Neural cell (in vitro differentiated cells): ENCODE data around the gene MMP24OS. TPM values are rescaled to one million over a fixed set of nuclear protein-coding genes. Genes with fewer than 3 reads are reported as not detected.

Experiments
- H2AFZ ChIP-seq: fragments of 200-600, 300-800 bp; sonication (generic), shearing (Covaris generic); 2 replicates; pipeline ENCODE4 v1.6.0; 2014; ENCODE audit warnings: low read depth, mild to moderate bottlenecking, antibody characterized with exemption, low read length, moderate library complexity
- H3F3A ChIP-seq: fragments of 200-600 bp; shearing (Covaris generic); 2 replicates; pipeline ENCODE4 v1.6.1; 2016; ENCODE audit warnings: mild to moderate bottlenecking, moderate library complexity, mixed read lengths, antibody characterized with exemption, low read length; ENCODE audit not compliant: insufficient read depth, poor library complexity, severe bottlenecking
- H3K27ac ChIP-seq: fragments of 200-600, 300-800 bp; sonication (generic), shearing (Covaris generic); 2 replicates; pipeline ENCODE4 v1.5.1; 2014; ENCODE audit warnings: mild to moderate bottlenecking, low read length, moderate library complexity
- H3K27me3 ChIP-seq: fragments of 300-800, 200-600 bp; sonication (generic), shearing (Covaris generic); 2 replicates; pipeline ENCODE4 v1.6.0; 2014; ENCODE audit warnings: mild to moderate bottlenecking, low read depth, low read length, moderate library complexity; ENCODE audit not compliant: insufficient read depth
- H3K36me3 ChIP-seq: fragments of 300-800, 200-600 bp; sonication (generic), shearing (Covaris generic); 2 replicates; pipeline ENCODE4 v1.5.1; 2014; ENCODE audit warnings: mild to moderate bottlenecking, antibody characterized with exemption, low read length, moderate library complexity; ENCODE audit not compliant: insufficient read depth
- H3K4me2 ChIP-seq: fragments of 300-800, 200-600 bp; sonication (generic), shearing (Covaris generic); 2 replicates; pipeline ENCODE4 v1.6.0; 2014; ENCODE audit warnings: mild to moderate bottlenecking, low read length
- H3K4me3 ChIP-seq: fragments of 300-800, 200-600 bp; sonication (generic), shearing (Covaris generic); 2 replicates; pipeline ENCODE4 v1.5.1; 2014; ENCODE audit warnings: mild to moderate bottlenecking, low read length, moderate library complexity
- H3K79me2 ChIP-seq: fragments of 200-600 bp; shearing (Covaris generic); replicated peaks from 2 replicates; pipeline ENCODE4 v1.6.0; 2014; ENCODE audit warnings: mild to moderate bottlenecking, low read length, moderate library complexity; ENCODE audit not compliant: insufficient read depth
- H3K9ac ChIP-seq: fragments of 300-800, 200-600 bp; sonication (generic), shearing (Covaris generic); 2 replicates; pipeline ENCODE4 v1.6.1; 2016; ENCODE audit warnings: mild to moderate bottlenecking, low read length, mixed read lengths
- H3K9me2 ChIP-seq: fragments of 200-600 bp; shearing (Covaris generic); 2 replicates; pipeline ENCODE4 v1.6.1; 2016; ENCODE audit warnings: mild to moderate bottlenecking, low read length, mixed read lengths; ENCODE audit not compliant: insufficient read depth
- H3K9me3 ChIP-seq: fragments of 200-600, 300-800 bp; sonication (generic), shearing (Covaris generic); 2 replicates; pipeline ENCODE4 v1.6.1; 2016; ENCODE audit warnings: mild to moderate bottlenecking, mixed run types, low read length, moderate library complexity, mixed read lengths
- H4K20me1 ChIP-seq: fragments of 200-600 bp; shearing (Covaris generic); 2 replicates; pipeline ENCODE4 v1.6.1; 2016; ENCODE audit warnings: mild to moderate bottlenecking, mixed run types; ENCODE audit not compliant: insufficient read depth
- CTCF ChIP-seq: fragments of 450-650 bp; IDR thresholded peaks from 2 replicates; pipeline ENCODE4 v1.5.1; 2014; ENCODE audit warnings: antibody characterized with exemption, mild to moderate bottlenecking, moderate library complexity; ENCODE audit not compliant: poor library complexity, severe bottlenecking
- EP300 ChIP-seq: fragments of 450-650 bp; conservative IDR thresholded peaks from 2 replicates; pipeline ENCODE4 v1.6.1; 2014; ENCODE audit warnings: antibody characterized with exemption, mild to moderate bottlenecking, moderate library complexity; ENCODE audit not compliant: poor library complexity, severe bottlenecking
- EZH2 ChIP-seq: fragments of 200-600, 300-800 bp; shearing (Covaris generic), sonication (generic); IDR thresholded peaks from 2 replicates; pipeline ENCODE4 v1.6.1; 2014; ENCODE audit warnings: antibody characterized with exemption, low read length, borderline replicate concordance, mild to moderate bottlenecking; ENCODE audit not compliant: insufficient read depth, poor library complexity, severe bottlenecking
- MXI1 ChIP-seq: fragments of 450-650 bp; conservative IDR thresholded peaks from 2 replicates; pipeline ENCODE4 v1.6.1; 2014; ENCODE audit warnings: antibody characterized with exemption, mild to moderate bottlenecking; ENCODE audit not compliant: poor library complexity, severe bottlenecking
- POLR2AphosphoS5 ChIP-seq: IDR thresholded peaks from 2 replicates; pipeline ENCODE4 v1.6.1; 2012
- RAD21 ChIP-seq: fragments of 450-650 bp; conservative IDR thresholded peaks from 2 replicates; pipeline ENCODE4 v1.6.1; 2014; ENCODE audit warnings: antibody characterized with exemption, mild to moderate bottlenecking, moderate library complexity
- SMC3 ChIP-seq: fragments of 450-650 bp; conservative IDR thresholded peaks from 2 replicates; pipeline ENCODE4 v1.6.1; 2014; ENCODE audit warnings: antibody characterized with exemption, mild to moderate bottlenecking, moderate library complexity; ENCODE audit not compliant: poor library complexity
- TAF1 ChIP-seq: IDR thresholded peaks from 2 replicates; pipeline ENCODE4 v1.6.1; 2012; ENCODE audit warnings: low read depth
- polyA plus RNA-seq: library from polyadenylated mRNA; depleted of rRNA; stranded (reverse); fragments of >200 nt; gene quantifications from 2 replicates; pipeline ENCODE4 v1.2.3, GENCODE V29; 2014
- TF ChIP-seq, protein P1 (sequence below): IDR thresholded peaks from 2 replicates; pipeline ENCODE4 v1.6.1; 2012; ENCODE audit warnings: borderline replicate concordance

MMP24OS gene
- polyA plus RNA-seq, 1 donor from 2014 or later = 7.7 TPM

DNA sequence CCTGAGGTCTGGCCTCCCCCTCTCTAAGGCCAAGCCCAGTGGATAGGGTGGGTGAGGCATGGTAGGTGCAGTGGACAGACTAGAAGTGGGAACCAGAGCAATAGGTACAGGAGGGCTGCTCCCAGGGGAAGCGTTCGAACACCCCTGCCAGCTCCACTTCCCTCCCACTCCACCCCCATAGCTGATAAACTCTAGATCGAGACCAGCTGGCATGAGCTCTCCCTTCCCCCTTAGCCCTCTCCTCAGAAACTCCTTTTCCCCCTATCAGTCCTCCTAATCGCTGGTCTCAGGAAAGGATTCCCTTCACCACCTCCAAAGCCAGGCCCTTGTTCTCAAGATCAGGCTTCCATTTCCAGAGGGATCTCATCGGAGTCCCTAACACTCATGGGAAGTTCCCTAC lies 20.3 kb upstream of the MMP24OS start:
- Histone ChIP-seq H3F3A (no peaks in the 10 kb centered on the region), H2AFZ (no peak overlapping the region), H3K9me2 (no peaks in the 10 kb centered on the region), H3K9me3 (no peaks in the 10 kb centered on the region), H3K4me2 (no peak overlapping the region), H3K9ac (no peak overlapping the region), H4K20me1 (no peaks in the 10 kb centered on the region), H3K27ac (no peak overlapping the region), H3K79me2 (no peaks in the 10 kb centered on the region), H3K36me3 (no peaks in the 10 kb centered on the region), H3K4me3 (no peak overlapping the region), H3K27me3 (no peaks in the 10 kb centered on the region)
- TF ChIP-seq POLR2AphosphoS5 = no peak
- no peak for TF ChIP-seq EP300
- TF ChIP-seq RAD21 = no peak
- no peak for TF ChIP-seq EZH2
- no peak for TF ChIP-seq CTCF

- H3K4me3 ChIP-seq = no peak overlapping the region
- H3K27me3 ChIP-seq = no peaks in the 10 kb centered on the region
- no peaks in the 10 kb centered on the region for H3K79me2 ChIP-seq
- H4K20me1 ChIP-seq = no peaks in the 10 kb centered on the region
- TF ChIP-seq, protein P1, sequence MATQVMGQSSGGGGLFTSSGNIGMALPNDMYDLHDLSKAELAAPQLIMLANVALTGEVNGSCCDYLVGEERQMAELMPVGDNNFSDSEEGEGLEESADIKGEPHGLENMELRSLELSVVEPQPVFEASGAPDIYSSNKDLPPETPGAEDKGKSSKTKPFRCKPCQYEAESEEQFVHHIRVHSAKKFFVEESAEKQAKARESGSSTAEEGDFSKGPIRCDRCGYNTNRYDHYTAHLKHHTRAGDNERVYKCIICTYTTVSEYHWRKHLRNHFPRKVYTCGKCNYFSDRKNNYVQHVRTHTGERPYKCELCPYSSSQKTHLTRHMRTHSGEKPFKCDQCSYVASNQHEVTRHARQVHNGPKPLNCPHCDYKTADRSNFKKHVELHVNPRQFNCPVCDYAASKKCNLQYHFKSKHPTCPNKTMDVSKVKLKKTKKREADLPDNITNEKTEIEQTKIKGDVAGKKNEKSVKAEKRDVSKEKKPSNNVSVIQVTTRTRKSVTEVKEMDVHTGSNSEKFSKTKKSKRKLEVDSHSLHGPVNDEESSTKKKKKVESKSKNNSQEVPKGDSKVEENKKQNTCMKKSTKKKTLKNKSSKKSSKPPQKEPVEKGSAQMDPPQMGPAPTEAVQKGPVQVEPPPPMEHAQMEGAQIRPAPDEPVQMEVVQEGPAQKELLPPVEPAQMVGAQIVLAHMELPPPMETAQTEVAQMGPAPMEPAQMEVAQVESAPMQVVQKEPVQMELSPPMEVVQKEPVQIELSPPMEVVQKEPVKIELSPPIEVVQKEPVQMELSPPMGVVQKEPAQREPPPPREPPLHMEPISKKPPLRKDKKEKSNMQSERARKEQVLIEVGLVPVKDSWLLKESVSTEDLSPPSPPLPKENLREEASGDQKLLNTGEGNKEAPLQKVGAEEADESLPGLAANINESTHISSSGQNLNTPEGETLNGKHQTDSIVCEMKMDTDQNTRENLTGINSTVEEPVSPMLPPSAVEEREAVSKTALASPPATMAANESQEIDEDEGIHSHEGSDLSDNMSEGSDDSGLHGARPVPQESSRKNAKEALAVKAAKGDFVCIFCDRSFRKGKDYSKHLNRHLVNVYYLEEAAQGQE = no peak
- TF ChIP-seq EP300 (no peak), EZH2 (no peak), RAD21 (no peak), TAF1 (no peak), CTCF (no peak), MXI1 (no peak), SMC3 (no peak), POLR2AphosphoS5 (no peak)
- H3K36me3 ChIP-seq = no peaks in the 10 kb centered on the region
- H3K27ac ChIP-seq = no peak overlapping the region
- H3K9me2 ChIP-seq = no peaks in the 10 kb centered on the region
- H3F3A ChIP-seq = no peaks in the 10 kb centered on the region
- H2AFZ ChIP-seq = no peak overlapping the region
- no peaks in the 10 kb centered on the region for H3K9me3 ChIP-seq
- no peak overlapping the region for H3K9ac ChIP-seq
- H3K4me2 ChIP-seq = no peak overlapping the region
These were observed 19.8 kb upstream of the MMP24OS start for GRCh38 chr20:35297740-35298139.
